Renal cortex interstitium (tissue), 11 donors: ENCODE data around the gene MLPH. TPM values are rescaled to one million over a fixed set of nuclear protein-coding genes. Genes with fewer than 3 reads are reported as not detected.

Source experiments
- DNase-seq, 11 donors: peaks; one replicate each; pipeline ENCODE4 v3.0.0-alpha.2; 2013; ENCODE audit warnings: low read depth in 9 of 11, low spot score in 4 of 11; ENCODE audit errors: extremely low read depth in 1 of 11
- polyA plus RNA-seq, 3 donors: library from polyadenylated mRNA; unstranded; fragments of 120-200 nt; gene quantifications; one replicate each; pipeline ENCODE4 v1.2.1, GENCODE V29; 2013; ENCODE audit not compliant: insufficient read length in 3 of 3

MLPH gene
- polyA plus RNA-seq, 3 donors, result 1.2 to 4.3 (median 2.2) TPM

DNA sequence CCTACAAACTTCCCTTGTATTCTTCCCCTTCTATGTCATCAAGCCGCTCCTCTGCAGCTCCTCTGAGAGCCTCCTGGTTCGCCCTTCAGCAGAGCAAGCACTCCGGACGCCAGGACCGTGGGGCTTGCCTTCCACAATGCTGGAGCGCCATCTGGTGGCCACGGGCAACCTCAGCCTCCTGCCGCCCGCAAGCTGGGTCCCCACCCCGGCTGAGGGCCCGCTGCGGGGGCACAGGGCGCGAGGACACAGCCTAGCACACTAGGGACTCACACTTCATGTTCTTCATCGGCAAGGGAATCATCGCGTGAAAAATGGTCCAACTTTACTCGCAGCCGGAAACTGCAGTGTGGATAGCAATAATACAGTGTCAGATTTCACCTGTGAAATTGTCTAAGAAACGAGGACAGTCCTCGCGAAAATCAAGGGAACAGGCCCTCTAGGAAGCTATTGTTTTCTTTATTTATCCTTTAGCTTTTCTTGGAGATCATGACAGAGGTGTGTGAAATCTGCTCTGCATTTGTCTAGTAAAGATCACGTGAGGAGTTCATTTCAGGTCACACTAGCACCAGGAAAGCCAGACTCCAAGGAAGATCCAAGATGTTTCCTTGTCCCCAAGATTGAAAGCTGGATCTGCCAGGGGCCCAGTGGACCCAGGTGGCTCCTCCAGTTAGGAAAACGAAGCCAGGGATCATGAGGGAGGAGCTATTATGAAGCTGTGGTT lies 85.1 kb downstream of the MLPH start:
- peak in 10 of 11 donors; percentile 69 to 84 (median 76) for DNase-seq

GRCh38 chr2:237572742-237573101 lies 85.7 kb downstream of the MLPH start:
- no peak for DNase-seq

GRCh38 chr2:237573721-237574415 lies 86.8 kb downstream of the MLPH start:
- DNase-seq, result no peak

DNA sequence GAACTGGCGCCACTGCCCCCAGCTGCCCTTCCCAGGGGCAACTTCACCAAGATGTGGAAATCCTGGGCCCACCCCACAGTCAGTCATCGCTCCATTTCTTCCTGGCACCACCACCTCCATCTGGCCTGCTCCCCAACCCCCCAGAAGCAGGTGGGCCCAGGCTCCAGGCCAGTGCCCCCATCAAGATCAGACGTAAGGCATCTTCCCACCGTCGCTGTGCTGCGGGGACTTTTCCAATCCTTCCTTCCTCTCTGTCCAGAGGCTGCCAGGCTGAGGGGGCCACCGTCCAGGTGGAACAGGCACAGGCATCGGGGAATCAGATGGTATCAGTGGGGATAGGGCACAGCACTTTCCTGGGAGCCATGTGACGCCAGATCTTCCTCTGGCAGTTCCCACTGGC lies 87.4 kb downstream of the MLPH start:
- no peak for DNase-seq

- no peak for DNase-seq
These were observed 88.1 kb downstream of the MLPH start for GRCh38 chr2:237574894-237575868.

GRCh38 chr2:237575869-237576862 lies 89.1 kb downstream of the MLPH start:
- DNase-seq, result no peak

GRCh38 chr2:237576974-237577373 lies 89.9 kb downstream of the MLPH start:
- no peak for DNase-seq

DNA sequence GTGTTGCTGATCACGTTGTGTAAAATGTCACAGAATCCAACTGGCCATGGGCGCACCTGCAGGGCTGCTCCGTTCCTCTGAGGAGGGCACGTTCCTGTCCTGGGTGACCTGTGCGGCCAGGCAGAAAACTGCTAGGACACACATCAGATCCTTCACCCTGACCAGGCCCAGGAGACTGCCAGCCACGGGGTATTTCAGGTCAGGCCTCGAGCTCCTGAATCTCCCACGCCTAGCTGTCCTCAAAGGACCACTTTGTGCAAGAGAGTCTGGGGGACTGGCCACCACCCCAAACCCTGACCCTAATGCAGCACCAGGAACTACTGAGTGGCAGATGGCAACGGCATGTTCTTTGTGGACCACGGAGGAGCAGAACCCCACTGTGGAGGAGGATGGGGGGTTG lies 90.4 kb downstream of the MLPH start:
- no peak for DNase-seq

DNA sequence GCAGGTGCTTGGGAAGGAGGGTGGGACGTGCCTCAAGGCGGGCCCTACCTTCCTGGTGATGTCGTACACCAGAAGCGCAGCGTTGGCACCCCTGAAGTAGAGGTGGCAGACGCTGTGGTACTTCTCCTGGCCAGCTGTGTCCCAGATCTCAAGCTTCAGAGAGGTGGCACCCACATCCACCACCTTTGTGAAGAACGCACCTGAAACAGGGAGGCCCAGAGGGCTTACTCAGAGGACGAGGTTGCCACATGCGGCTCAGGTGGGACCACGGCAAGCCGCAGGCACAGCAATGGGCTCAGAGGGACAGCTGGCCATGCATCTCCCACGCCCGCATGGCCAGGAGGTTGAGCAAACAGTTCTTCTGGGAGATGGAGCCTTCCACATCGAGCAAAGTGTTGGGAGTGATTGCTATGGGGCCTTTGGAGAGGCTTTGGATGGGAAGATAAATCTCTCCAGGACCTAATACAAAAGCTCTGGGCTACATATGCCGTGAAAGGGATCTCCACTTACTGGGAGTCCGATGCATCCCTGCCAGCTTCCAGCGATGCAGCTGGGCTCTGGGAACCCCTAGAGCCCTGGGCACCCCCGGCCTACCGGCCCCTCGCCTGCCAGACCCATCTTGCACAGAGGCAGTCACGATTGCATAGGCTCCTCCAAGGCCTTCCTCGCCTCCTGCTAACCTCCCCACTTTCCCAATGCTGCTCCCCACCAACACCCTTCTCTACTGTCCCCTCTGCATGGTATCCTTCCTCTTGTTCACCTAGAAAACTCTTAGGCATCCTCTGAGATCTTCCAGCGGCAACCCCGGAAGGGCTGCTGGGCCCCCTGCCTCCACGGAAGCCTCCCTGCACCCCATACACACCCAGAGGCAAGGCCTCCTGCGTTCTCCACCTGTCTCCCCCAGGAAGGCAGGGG lies 91.2 kb downstream of the MLPH start:
- DNase-seq, result no peak

- no peak for DNase-seq
These were observed 94.3 kb downstream of the MLPH start for GRCh38 chr2:237581326-237581725.

- peak in 5 of 11 donors; percentile 64 to 72 (median 67) for DNase-seq
These were observed 95.0 kb downstream of the MLPH start for GRCh38 chr2:237581751-237582746.

- DNase-seq, result no peak
These were observed 96.6 kb downstream of the MLPH start for GRCh38 chr2:237583385-237584295.

GRCh38 chr2:237585590-237586221 lies 98.7 kb downstream of the MLPH start:
- DNase-seq, result no peak

DNA sequence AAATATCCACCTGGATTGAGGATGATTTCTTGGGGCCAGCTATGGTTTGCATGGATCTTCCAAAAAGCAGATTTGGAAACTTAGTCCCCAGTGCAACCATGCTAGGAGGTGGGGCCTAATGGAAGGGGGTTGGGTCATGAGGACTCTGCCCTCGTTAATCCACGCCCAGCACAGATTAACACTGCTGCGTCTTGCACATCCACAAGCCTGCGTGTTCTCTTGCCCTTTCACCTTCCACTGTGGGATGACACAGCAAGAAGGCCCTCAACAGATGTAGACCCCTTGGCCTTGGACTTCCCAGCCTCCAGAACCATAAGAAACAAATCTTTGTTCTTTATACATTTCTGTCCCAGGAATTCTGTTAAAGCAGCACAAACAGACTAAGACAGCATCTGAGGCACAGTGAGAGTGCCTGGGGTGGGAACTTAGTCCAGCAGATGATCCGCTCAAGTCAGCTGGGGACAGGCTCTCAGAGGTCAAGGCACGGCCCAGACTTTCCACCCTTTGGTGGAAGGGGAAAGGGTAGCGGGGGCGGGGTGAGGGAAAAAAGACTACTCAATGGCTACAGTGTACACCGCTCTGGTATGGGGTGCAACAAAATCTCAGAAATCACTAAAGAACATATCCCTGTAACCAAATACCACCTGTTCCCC lies 101.1 kb downstream of the MLPH start:
- DNase-seq, result no peak
